ENCODE data around the gene SIN3A.
"Not testable (repeated sequence)": the region's sequence is repeated elsewhere in the genome, so short reads cannot be mapped to it uniquely, and the experiment has no call there.

The SIN3A gene

DNA sequence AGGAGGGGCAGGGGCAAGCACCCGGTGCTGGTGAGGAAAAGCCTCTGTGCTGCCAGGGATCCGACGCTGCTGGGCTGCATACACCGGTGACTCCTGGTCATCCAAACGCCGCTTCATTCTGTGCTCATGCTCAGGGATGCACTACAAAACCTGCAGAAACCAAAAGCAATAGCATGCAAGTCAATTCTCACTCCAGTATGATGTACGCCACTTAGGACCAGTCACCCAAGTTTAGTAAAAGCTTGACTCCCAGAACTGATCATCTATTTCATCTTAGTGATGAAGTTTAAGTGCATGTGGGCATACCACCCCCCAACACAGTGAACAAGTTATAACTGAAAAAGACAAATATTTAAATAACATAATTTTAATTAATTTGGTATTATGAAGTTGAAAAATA is 21.2 kb downstream of the SIN3A start:
- no peaks in the 10 kb centered on the region for H3K27me3 Mint-ChIP-seq
- no peak overlapping the region for H3K27ac Mint-ChIP-seq
- H3K4me3 Mint-ChIP-seq: no peak overlapping the region
- peaks cover 39% of the 10 kb centered on the region for H3K4me1 Mint-ChIP-seq
- ATAC-seq (no peak), DNase-seq (no peak)
- H3K9me3 Mint-ChIP-seq: no peaks in the 10 kb centered on the region

GRCh38 chr15:75428152-75428551 is 23.3 kb downstream of the SIN3A start:
- peaks cover 31% of the 10 kb centered on the region for H3K4me1 Mint-ChIP-seq
- ATAC-seq: no peak

GRCh38 chr15:75425966-75426500 is 25.5 kb downstream of the SIN3A start:
- Mint-ChIP-seq H3K27me3 (no peaks in the 10 kb centered on the region), H3K27ac (peak overlapping the region in 1 of 2 donors; percentile 13), H3K4me1 (peaks cover 35% of the 10 kb centered on the region), H3K4me3 (no peak overlapping the region), H3K9me3 (no peaks in the 10 kb centered on the region)
- no peak for ATAC-seq
- DNase-seq: no peak

More at GRCh38 chr15:75428152-75428551, 23.3 kb downstream of the SIN3A start:
- Mint-ChIP-seq H3K27ac (no peak overlapping the region), H3K4me3 (no peak overlapping the region), H3K9me3 (no peaks in the 10 kb centered on the region), H3K27me3 (no peaks in the 10 kb centered on the region)
- DNase-seq: no peak

GRCh38 chr15:75422554-75422953 is 28.9 kb downstream of the SIN3A start:
- H3K4me3 Mint-ChIP-seq: no peak overlapping the region
- ATAC-seq (no peak), DNase-seq (no peak)
- no peaks in the 10 kb centered on the region for H3K27me3 Mint-ChIP-seq
- H3K4me1 Mint-ChIP-seq: peaks cover 30% of the 10 kb centered on the region
- H3K9me3 Mint-ChIP-seq: no peaks in the 10 kb centered on the region
- peak overlapping the region in 1 of 2 donors; percentile 86 for H3K27ac Mint-ChIP-seq

DNA sequence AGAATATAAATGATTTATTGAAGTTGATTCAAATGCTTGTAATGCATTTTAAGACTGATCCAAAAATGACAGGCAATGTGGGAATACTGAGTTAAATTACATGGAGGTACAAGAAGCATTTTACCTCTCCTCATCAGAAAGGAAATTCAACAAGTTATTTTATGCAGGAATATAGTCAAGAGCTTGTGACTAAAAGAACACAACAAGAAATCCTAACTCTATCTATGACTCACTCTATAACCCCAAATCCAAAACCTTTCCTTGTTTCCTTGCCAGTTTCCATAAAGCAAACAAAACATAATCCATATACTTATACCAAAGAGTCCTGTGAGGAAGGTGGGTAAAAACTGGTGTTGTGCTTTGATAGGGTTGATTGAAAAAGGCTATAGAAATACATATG is 30.8 kb downstream of the SIN3A start:
- Mint-ChIP-seq H3K4me1 (peaks cover 28% of the 10 kb centered on the region), H3K9me3 (no peaks in the 10 kb centered on the region), H3K4me3 (no peak overlapping the region), H3K27me3 (no peaks in the 10 kb centered on the region), H3K27ac (no peak overlapping the region)
- no peak for ATAC-seq
- DNase-seq: no peak

DNA sequence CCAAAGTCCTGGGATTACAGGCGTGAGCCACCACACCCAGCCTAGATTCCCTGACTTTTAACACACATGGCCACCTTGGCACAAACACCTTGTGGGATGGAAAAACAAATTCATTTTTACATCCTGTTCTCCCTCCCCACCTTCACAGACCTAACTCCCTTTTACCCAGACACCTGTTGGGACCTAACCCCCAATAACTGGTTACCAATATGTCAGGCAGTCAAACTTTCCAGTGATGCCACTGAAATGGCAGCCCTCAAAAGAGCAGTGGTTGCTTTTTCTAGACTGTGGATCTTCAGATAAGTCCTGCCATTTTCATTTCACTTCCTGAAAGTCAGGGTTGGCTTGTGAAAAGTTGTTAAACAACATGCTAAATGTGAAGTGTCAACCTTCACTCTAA is 34.9 kb downstream of the SIN3A start:
- Mint-ChIP-seq H3K4me3 (no peak overlapping the region), H3K27ac (no peak overlapping the region), H3K4me1 (peaks cover 20% of the 10 kb centered on the region), H3K9me3 (no peaks in the 10 kb centered on the region), H3K27me3 (no peaks in the 10 kb centered on the region)
- ATAC-seq: no peak
- DNase-seq: no peak

DNA sequence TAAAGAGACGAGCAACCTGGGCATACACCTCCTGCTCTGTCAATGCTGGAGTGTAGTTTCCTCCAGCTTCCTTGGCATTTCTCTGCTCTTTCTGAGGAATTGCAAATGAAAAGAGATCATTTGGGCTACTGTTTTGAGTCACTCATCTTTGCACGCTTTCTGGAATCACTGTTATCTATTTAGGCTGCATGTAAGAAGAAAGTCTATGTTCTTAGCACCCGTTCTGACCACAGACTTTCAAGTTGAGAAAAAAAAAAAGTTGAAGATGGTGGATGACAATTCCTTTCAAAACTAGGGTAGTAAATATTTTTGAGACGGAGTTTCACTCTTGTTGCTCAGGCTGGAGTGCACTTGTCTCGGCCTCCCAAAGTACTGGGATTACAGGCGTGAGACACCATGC is 41.3 kb downstream of the SIN3A start:
- DNase-seq: no peak
- H3K27me3 Mint-ChIP-seq: no peaks in the 10 kb centered on the region
- H3K27ac Mint-ChIP-seq: no peak overlapping the region
- no peak for ATAC-seq
- no peaks in the 10 kb centered on the region for H3K9me3 Mint-ChIP-seq
- peaks cover 38% of the 10 kb centered on the region for H3K4me1 Mint-ChIP-seq
- H3K4me3 Mint-ChIP-seq: no peak overlapping the region

DNA sequence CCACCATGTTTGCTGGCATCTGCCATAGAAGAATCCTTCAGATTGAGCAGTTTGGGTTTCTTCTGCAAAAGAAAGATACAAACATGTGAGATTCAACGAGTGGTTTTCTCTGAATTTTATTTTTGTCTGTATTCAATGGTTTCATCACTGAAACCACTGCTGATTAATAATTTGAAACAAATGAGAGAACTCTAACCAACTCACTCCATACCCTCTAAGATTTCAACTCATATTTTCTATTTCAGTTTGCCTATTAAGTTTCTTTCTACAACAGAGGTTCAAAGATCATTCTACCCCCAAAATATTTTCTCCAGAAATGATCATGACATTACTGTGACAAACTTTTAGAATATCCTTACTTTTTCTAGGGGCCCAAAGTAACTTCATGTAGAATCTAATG is 44.4 kb downstream of the SIN3A start:
- Mint-ChIP-seq H3K9me3 (no peaks in the 10 kb centered on the region), H3K4me3 (peak overlapping the region; percentile 32 to 52), H3K27ac (peak overlapping the region; percentile 52 to 65), H3K4me1 (peaks cover 38% of the 10 kb centered on the region), H3K27me3 (no peaks in the 10 kb centered on the region)
- DNase-seq (no peak), ATAC-seq (peak; percentile 68)

- no peak for DNase-seq
- H3K4me1 Mint-ChIP-seq: peaks cover 29% of the 10 kb centered on the region
- H3K27me3 Mint-ChIP-seq: no peaks in the 10 kb centered on the region
- no peak for ATAC-seq
- H3K4me3 Mint-ChIP-seq: no peak overlapping the region
- H3K9me3 Mint-ChIP-seq: no peaks in the 10 kb centered on the region
- peak overlapping the region; percentile 79 to 81 for H3K27ac Mint-ChIP-seq
These were observed 47.6 kb downstream of the SIN3A start for GRCh38 chr15:75403892-75404291.

- H3K9me3 Mint-ChIP-seq: no peaks in the 10 kb centered on the region
- ATAC-seq (no peak), DNase-seq (no peak)
- no peak overlapping the region for H3K4me3 Mint-ChIP-seq
- H3K27ac Mint-ChIP-seq: no peak overlapping the region
- H3K4me1 Mint-ChIP-seq: no peaks in the 10 kb centered on the region
- H3K27me3 Mint-ChIP-seq: no peaks in the 10 kb centered on the region
These were observed 54.0 kb downstream of the SIN3A start for GRCh38 chr15:75397494-75397893.

DNA sequence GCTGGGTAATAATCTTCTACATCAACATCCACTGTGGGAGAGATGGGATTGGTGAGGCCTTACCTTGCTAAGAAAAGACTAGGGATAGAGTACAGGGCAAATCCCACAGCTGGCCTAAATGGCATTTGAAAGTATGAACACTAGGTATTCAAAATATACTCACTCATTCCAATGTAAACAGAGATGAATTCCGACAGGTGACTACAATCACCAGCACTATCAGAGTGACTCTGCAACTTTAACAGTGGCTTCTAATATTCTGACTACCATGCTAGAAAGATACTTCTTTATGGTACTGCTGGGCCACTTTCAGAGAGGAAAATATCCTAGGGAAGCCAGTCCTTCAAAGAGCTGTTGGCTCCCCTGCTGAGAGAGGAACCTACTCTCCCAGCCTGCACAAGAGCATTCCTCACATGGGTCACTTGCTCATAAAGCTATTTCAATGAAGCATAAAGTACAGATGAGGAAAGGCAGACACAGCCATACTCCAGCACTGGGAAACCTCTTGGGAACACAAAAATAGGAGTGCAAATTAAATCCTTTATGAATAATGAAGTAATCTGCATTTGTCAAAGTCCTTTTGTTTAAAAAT is 61.6 kb downstream of the SIN3A start:
- Mint-ChIP-seq H3K4me3 (no peak overlapping the region), H3K4me1 (peaks cover 11% of the 10 kb centered on the region), H3K27ac (no peak overlapping the region), H3K27me3 (no peaks in the 10 kb centered on the region), H3K9me3 (no peaks in the 10 kb centered on the region)
- ATAC-seq (no peak), DNase-seq (no peak)

GRCh38 chr15:75383986-75384385 is 67.5 kb downstream of the SIN3A start:
- H3K4me1 Mint-ChIP-seq: peaks cover 11% of the 10 kb centered on the region
- not testable (repeated sequence) for H3K27ac Mint-ChIP-seq, H3K9me3 Mint-ChIP-seq, DNase-seq, ATAC-seq, H3K4me3 Mint-ChIP-seq, H3K27me3 Mint-ChIP-seq

DNA sequence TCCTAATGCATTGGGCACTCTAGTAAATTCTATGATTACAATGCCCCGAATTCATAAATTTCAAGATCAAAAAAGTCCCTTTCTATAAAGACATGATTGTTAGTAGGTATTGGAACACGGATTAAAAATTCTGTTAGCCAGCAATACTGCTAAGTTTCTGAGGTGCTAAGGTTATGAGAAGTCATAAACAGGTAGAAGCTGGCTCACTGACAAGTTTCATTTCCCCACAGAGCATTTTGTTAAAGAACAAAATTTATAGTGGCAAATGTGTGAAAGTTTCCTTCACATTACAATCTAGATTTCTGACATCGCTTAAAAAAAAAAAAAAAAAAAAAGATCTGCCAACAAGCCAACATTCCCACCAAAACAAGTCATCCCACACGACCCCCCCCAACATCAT is 70.7 kb downstream of the SIN3A start:
- no peaks in the 10 kb centered on the region for H3K4me1 Mint-ChIP-seq
- DNase-seq (no peak), ATAC-seq (no peak)
- H3K4me3 Mint-ChIP-seq: no peak overlapping the region
- no peaks in the 10 kb centered on the region for H3K9me3 Mint-ChIP-seq
- no peak overlapping the region for H3K27ac Mint-ChIP-seq
- no peaks in the 10 kb centered on the region for H3K27me3 Mint-ChIP-seq

DNA sequence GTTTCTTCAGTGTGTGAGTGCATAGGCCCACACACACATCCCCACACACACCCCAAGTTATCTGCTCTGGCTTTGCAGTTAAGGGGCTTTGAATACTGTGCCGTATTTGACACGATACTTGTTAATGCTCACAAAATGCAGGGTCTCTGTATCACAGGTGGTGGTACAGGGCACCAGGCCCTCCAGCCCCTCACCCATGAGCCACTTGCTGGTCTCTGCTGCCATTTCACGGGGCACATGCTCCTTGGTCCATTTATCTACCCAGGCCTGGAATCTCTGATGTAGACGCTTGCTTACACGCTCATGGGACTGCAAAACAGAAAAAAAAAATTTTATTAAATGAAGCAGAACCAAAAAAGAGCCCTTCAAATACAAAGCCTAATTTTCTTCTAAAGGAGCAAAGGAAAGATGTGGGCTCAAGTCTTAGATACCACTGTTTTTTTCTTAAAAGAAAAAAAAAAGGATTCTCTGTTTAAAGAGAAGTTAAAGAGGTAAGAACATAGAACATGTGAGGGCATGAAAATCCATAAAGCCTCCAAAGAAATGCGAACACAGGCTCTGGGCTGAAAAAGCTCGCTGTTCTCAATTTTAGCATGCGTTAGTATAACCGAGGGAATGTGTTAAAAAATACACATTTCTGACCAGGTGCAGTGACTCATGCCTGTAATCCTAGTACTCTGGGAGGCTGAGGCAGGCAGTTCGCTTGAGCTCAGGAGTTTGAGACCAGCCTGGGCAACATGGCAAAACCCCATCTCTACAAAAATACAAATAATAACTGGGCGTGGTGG is 79.4 kb downstream of the SIN3A start:
- no peak overlapping the region for H3K4me3 Mint-ChIP-seq
- ATAC-seq (no peak), DNase-seq (no peak)
- peak overlapping the region in 1 of 2 donors; percentile 40 for H3K27ac Mint-ChIP-seq
- H3K27me3 Mint-ChIP-seq: no peaks in the 10 kb centered on the region
- H3K4me1 Mint-ChIP-seq: peaks cover 24% of the 10 kb centered on the region
- H3K9me3 Mint-ChIP-seq: no peaks in the 10 kb centered on the region

DNA sequence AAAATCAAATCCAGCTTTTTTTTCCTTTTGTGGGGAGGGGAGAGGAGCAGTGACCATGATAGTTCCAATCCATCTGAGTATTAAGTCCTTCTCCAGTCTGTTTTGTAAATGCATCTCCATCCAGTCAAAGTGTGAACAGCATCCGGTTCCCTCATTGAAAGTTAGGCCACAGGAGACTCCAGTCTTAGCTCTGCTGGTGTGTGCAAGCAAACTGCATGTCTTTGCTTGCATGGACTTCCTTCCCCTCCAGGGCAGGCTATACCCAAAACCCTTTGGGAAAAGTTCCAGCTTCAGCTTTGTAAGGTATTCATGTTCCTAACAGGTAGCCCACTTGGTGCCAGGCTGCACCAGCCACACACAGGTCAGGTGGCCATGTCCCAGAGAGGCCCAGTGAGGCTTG is 80.0 kb downstream of the SIN3A start:
- no peak overlapping the region for H3K27ac Mint-ChIP-seq
- DNase-seq: no peak
- no peaks in the 10 kb centered on the region for H3K9me3 Mint-ChIP-seq
- H3K4me3 Mint-ChIP-seq: no peak overlapping the region
- no peaks in the 10 kb centered on the region for H3K27me3 Mint-ChIP-seq
- H3K4me1 Mint-ChIP-seq: peaks cover 30% of the 10 kb centered on the region
- ATAC-seq: no peak

- no peaks in the 10 kb centered on the region for H3K9me3 Mint-ChIP-seq
- H3K4me3 Mint-ChIP-seq: peak overlapping the region; percentile 23 to 92
- H3K27me3 Mint-ChIP-seq: no peaks in the 10 kb centered on the region
- DNase-seq: no peak
- H3K4me1 Mint-ChIP-seq: peaks cover 34% of the 10 kb centered on the region
- no peak for ATAC-seq
- peak overlapping the region in 1 of 2 donors; percentile 14 for H3K27ac Mint-ChIP-seq
These were observed 81.5 kb downstream of the SIN3A start for GRCh38 chr15:75369897-75370581.
